K562 (cell line): Measurements from ENCODE around the gene PSAP. TPM values are rescaled to one million over a fixed set of nuclear protein-coding genes. Genes with fewer than 3 reads are reported as not detected.

Experiments
- BCOR ChIP-seq: fragments of 450-650 bp; IDR thresholded peaks from 2 replicates; pipeline ENCODE4 v1.6.1; 2016
- DNMT1 ChIP-seq: fragments of 450-650 bp; IDR thresholded peaks from 2 replicates; pipeline ENCODE4 v1.6.1; 2016; ENCODE audit warnings: antibody characterized with exemption, mild to moderate bottlenecking
- HDAC6 ChIP-seq: IDR thresholded peaks from 2 replicates; pipeline ENCODE4 v1.6.1; 2012; ENCODE audit warnings: low read depth, mild to moderate bottlenecking, control low read depth, inconsistent platforms, low read length, moderate library complexity
- HNRNPH1 ChIP-seq: fragments of 200-400 bp; formaldehyde crosslinking; optimal IDR thresholded peaks from 2 replicates; pipeline ENCODE3; 2017; ENCODE audit warnings: low read depth, mild to moderate bottlenecking, low read length, moderate library complexity
- KDM5B ChIP-seq: fragments of 200-600 bp; sonication (generic); IDR thresholded peaks from 2 replicates; pipeline ENCODE4 v1.6.1; 2012; ENCODE audit warnings: low read depth, mild to moderate bottlenecking, moderate library complexity, low read length, control low read depth, inconsistent platforms; ENCODE audit not compliant: insufficient replicate concordance
- NBN ChIP-seq: fragments of 450-650 bp; IDR thresholded peaks from 2 replicates; pipeline ENCODE4 v1.6.1; 2016; ENCODE audit warnings: low read depth, mild to moderate bottlenecking
- POLR2H ChIP-seq: IDR thresholded peaks from 2 replicates; pipeline ENCODE4 v1.6.1; 2016; ENCODE audit warnings: missing genetic modification characterization, low read depth, mild to moderate bottlenecking, control low read depth, missing compliant biosample characterization, moderate library complexity
- PTTG1 ChIP-seq: fragments of 450-650 bp; IDR thresholded peaks from 2 replicates; pipeline ENCODE4 v1.6.1; 2016; ENCODE audit warnings: low read depth, mild to moderate bottlenecking, missing genetic modification characterization, missing compliant biosample characterization
- RBM15 ChIP-seq: fragments of 200-400 bp; formaldehyde crosslinking; IDR thresholded peaks from 2 replicates; pipeline ENCODE4 v1.6.1; 2018; ENCODE audit warnings: mild to moderate bottlenecking, low read length, moderate library complexity; ENCODE audit not compliant: insufficient read depth
- RFX7 ChIP-seq: fragments of 250-450 bp; sonication (Bioruptor Pico); IDR thresholded peaks from 2 replicates; pipeline ENCODE4 v1.5.1; 2021; ENCODE audit warnings: mild to moderate bottlenecking
- ZFP36 ChIP-seq: fragments of 150-350 bp; IDR thresholded peaks from 2 replicates; pipeline ENCODE4 v1.6.1; 2018; ENCODE audit warnings: low read length, low read depth; ENCODE audit not compliant: partially characterized antibody
- ZNF143 ChIP-seq: sonication (generic); formaldehyde crosslinking; IDR thresholded peaks from 2 replicates; pipeline ENCODE4 v1.9.0; 2022; ENCODE audit warnings: mild to moderate bottlenecking, missing genetic modification reagents
- polyA plus RNA-seq, 8 experiments: library from polyadenylated mRNA; depleted of rRNA in 4 of 8; stranded (reverse) in 5 of 8; unstranded in 3 of 8; fragments of >200 nt; fragmentation: Nextera tagmentation in 2 of 8; fragmentation: Illumina TruSeq in 1 of 8; extraction: Ambion mirVana in 2 of 8; extraction: Trizol in 1 of 8; gene quantifications; 2 replicates each; pipeline versions ENCODE4 v1.2.1 to v1.2.3, GENCODE V29; 2011 to 2014; ENCODE audit warnings: inconsistent platforms in 1 of 8, missing spikeins in 1 of 8
- total RNA-seq, 7 experiments: library from RNA; depleted of rRNA in 6 of 7; stranded (reverse); fragments of >200 nt in 6 of 7; fragmentation: Illumina TruSeq in 2 of 7; extraction: Trizol in 2 of 7; gene quantifications; 2 replicates each; pipeline versions ENCODE4 v1.2.1 to v1.2.3, GENCODE V29; 2011 to 2021; ENCODE audit warnings: low replicate concordance in 1 of 7
- TF ChIP-seq, protein P1 (sequence below): IDR thresholded peaks from 3 replicates; pipeline ENCODE4 v1.6.1; 2011; ENCODE audit warnings: borderline replicate concordance, mild to moderate bottlenecking, moderate library complexity; ENCODE audit not compliant: insufficient read length; ENCODE audit errors: extremely low read depth
- TF ChIP-seq, protein P2 (sequence below): fragments of 250-450 bp; sonication (Bioruptor Pico); IDR thresholded peaks from 2 replicates; pipeline ENCODE4 v1.9.0; 2021; ENCODE audit warnings: mild to moderate bottlenecking, inconsistent platforms
- TF ChIP-seq, protein P3 (sequence below): fragments of 200-400 bp; formaldehyde crosslinking; IDR thresholded peaks from 2 replicates; pipeline ENCODE4 v1.6.1; 2017; ENCODE audit warnings: mild to moderate bottlenecking, low read depth, low read length, moderate library complexity
- TF ChIP-seq, protein P4 (sequence below): fragments of 450-650 bp; formaldehyde crosslinking; IDR thresholded peaks from 2 replicates; pipeline ENCODE4 v1.4.0; 2022; ENCODE audit warnings: mild to moderate bottlenecking, moderate library complexity
- TF ChIP-seq, protein P5 (sequence below): sonication (generic); formaldehyde crosslinking; IDR thresholded peaks from 2 replicates; pipeline ENCODE4 v1.8.1; 2023; ENCODE audit warnings: mild to moderate bottlenecking, missing genetic modification reagents

PSAP gene
- total and polyA plus RNA-seq, 9 of the 15 experiments (the other 6 are each of a cell fraction or from before 2014, with no cell fraction given), result 245 to 700 (median 429) TPM

DNA sequence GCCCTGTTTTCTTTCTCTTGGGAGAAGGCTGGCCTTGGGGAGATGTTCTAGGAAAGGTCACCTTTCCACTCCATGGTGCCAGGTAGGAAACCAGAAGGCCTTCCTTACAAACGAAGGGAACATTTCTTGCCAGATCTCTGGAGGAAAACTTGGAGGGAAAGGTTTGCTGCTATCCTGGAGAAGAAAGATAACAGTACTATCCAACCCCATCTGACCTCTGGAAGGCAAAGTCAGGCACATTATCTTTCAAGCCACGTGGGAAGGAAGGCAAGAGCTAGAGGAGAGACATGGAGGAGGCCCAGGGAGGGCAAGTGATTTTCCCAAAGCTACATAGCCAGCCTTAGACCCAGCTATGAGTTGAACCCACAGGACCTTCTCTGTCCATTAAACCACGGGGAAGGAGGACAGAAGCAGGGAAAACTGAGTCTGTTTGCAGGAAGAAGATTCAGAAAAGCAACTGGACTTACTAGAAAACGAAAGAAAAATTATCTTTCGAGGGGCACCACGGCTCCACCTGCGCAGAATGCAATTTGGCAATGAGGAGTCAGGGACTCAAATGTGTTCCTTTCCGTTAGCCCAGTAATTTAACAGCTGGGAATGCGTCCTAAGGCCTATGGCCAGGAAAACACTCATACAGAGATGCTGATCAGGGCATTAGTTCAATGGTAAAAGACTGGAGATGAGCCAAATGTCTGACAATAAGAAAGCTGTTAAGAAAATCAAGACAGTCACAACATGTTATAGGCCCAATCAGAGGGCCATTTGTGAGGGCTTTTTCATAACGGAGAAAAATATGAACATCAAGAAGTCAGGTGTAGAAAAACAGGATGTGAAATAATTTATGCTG is 32.0 kb upstream of the PSAP start (continued):
- TF ChIP-seq, protein P1, sequence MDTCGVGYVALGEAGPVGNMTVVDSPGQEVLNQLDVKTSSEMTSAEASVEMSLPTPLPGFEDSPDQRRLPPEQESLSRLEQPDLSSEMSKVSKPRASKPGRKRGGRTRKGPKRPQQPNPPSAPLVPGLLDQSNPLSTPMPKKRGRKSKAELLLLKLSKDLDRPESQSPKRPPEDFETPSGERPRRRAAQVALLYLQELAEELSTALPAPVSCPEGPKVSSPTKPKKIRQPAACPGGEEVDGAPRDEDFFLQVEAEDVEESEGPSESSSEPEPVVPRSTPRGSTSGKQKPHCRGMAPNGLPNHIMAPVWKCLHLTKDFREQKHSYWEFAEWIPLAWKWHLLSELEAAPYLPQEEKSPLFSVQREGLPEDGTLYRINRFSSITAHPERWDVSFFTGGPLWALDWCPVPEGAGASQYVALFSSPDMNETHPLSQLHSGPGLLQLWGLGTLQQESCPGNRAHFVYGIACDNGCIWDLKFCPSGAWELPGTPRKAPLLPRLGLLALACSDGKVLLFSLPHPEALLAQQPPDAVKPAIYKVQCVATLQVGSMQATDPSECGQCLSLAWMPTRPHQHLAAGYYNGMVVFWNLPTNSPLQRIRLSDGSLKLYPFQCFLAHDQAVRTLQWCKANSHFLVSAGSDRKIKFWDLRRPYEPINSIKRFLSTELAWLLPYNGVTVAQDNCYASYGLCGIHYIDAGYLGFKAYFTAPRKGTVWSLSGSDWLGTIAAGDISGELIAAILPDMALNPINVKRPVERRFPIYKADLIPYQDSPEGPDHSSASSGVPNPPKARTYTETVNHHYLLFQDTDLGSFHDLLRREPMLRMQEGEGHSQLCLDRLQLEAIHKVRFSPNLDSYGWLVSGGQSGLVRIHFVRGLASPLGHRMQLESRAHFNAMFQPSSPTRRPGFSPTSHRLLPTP, result no peak
- TF ChIP-seq KDM5B (no peak), DNMT1 (no peak), NBN (peak; percentile 75), RBM15 (no peak), POLR2H (no peak), ZFP36 (peak; percentile 88), BCOR (peak; percentile 59), RFX7 (CRISPR knock-in tag) (no peak), PTTG1 (peak; percentile 65; the same call in 1 of the 2 replicates), ZNF143 (CRISPR knock-in tag) (no peak), HNRNPH1 (no peak), HDAC6 (no peak)
- TF ChIP-seq, protein P2, sequence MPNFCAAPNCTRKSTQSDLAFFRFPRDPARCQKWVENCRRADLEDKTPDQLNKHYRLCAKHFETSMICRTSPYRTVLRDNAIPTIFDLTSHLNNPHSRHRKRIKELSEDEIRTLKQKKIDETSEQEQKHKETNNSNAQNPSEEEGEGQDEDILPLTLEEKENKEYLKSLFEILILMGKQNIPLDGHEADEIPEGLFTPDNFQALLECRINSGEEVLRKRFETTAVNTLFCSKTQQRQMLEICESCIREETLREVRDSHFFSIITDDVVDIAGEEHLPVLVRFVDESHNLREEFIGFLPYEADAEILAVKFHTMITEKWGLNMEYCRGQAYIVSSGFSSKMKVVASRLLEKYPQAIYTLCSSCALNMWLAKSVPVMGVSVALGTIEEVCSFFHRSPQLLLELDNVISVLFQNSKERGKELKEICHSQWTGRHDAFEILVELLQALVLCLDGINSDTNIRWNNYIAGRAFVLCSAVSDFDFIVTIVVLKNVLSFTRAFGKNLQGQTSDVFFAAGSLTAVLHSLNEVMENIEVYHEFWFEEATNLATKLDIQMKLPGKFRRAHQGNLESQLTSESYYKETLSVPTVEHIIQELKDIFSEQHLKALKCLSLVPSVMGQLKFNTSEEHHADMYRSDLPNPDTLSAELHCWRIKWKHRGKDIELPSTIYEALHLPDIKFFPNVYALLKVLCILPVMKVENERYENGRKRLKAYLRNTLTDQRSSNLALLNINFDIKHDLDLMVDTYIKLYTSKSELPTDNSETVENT (CRISPR knock-in tag), result no peak
- TF ChIP-seq, protein P3, sequence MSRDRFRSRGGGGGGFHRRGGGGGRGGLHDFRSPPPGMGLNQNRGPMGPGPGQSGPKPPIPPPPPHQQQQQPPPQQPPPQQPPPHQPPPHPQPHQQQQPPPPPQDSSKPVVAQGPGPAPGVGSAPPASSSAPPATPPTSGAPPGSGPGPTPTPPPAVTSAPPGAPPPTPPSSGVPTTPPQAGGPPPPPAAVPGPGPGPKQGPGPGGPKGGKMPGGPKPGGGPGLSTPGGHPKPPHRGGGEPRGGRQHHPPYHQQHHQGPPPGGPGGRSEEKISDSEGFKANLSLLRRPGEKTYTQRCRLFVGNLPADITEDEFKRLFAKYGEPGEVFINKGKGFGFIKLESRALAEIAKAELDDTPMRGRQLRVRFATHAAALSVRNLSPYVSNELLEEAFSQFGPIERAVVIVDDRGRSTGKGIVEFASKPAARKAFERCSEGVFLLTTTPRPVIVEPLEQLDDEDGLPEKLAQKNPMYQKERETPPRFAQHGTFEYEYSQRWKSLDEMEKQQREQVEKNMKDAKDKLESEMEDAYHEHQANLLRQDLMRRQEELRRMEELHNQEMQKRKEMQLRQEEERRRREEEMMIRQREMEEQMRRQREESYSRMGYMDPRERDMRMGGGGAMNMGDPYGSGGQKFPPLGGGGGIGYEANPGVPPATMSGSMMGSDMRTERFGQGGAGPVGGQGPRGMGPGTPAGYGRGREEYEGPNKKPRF, result no peak
- TF ChIP-seq, protein P4, sequence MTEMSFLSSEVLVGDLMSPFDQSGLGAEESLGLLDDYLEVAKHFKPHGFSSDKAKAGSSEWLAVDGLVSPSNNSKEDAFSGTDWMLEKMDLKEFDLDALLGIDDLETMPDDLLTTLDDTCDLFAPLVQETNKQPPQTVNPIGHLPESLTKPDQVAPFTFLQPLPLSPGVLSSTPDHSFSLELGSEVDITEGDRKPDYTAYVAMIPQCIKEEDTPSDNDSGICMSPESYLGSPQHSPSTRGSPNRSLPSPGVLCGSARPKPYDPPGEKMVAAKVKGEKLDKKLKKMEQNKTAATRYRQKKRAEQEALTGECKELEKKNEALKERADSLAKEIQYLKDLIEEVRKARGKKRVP (CRISPR knock-in tag), result no peak
- TF ChIP-seq, protein P5, sequence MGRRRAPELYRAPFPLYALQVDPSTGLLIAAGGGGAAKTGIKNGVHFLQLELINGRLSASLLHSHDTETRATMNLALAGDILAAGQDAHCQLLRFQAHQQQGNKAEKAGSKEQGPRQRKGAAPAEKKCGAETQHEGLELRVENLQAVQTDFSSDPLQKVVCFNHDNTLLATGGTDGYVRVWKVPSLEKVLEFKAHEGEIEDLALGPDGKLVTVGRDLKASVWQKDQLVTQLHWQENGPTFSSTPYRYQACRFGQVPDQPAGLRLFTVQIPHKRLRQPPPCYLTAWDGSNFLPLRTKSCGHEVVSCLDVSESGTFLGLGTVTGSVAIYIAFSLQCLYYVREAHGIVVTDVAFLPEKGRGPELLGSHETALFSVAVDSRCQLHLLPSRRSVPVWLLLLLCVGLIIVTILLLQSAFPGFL, result no peak
